Measurements from ENCODE around the gene RNASE8.

The RNASE8 gene

DNA sequence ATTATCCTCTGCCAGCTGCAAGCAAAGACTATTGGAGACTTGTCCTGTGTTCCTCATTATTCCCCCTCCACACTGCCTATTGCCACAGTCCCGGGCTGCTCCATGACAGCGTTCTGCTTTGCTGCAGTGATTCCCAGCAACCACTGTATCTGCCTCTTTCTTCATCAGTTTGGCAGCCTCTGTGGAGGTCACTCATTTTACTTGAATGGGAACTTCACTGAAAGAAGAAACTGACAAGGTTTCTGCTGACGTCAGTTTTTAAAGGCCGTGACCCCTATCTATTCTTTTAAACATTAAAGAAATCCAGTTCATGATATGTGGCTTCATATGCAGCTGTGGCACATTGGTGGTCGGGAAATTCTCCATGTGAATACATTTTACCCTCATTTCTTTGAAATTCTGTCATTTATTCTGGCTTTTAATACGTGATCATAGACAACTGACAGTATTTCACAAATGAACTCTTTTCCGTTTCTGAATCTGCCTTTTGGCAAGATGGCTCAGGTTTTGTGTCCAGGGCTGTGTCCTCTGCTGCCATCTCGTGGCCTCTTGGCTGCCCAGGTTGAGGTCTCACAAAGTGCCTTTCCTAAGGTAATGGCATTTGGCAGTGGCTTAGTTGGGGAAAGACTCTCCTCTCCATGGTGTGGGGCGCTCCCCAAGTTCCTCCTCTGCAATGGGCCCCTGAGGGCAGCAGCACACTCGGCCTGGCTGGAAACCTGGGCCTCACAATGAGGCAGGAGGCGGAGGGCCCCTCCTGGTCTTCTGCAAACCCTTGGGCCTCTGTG, 49.1 kb downstream of the RNASE8 start:
- no peak for DNase-seq (ENCODE audit: low read depth)

DNA sequence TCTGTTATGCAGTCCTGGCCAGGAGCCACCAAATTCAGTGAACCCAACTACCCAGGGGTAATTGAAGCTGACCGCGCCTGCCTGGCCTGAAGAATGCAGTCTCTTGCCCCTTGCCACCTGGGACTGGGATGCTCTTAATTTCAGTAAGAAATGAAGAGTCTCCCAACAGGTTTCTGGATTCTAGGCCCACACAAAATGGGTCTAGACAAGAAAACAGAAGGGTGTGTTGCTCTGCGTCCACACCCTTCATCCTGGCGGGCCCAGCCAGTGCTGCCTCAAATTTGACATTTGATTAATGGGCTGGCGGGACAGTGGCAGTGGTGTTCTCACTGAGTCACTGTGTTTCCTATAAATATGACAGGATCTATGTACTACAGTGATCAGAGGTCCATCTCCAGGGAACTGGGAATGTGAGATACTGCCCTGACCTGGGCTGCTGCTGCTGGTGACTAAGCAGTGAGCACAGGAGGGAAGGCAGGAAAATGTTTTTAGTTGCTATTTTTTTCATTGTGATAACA, 49.7 kb downstream of the RNASE8 start:
- no peak for DNase-seq (ENCODE audit: low read depth)
